ENCODE results near the gene TUBGCP3. TPM values are rescaled to one million over a fixed set of nuclear protein-coding genes. Genes with fewer than 3 reads are reported as not detected.

The TUBGCP3 gene
- total RNA-seq, 1 experiment from 2014 or later = 37.3 TPM

GRCh38 chr13:112592647-112593046, 4.7 kb upstream of the TUBGCP3 start:
- Histone ChIP-seq H3K9ac (ENCODE audit: extremely low read depth, insufficient read length, low read length) (no peak overlapping the region), H3T11ph (ENCODE audit: low read length) (no peak overlapping the region), H3K4me1 (ENCODE audit: insufficient read depth, low read length) (no peaks in the 10 kb centered on the region), H2AFZ (ENCODE audit: low read length) (no peak overlapping the region), H3K4ac (ENCODE audit: low read depth, low read length) (no peak overlapping the region), H2BK5ac (ENCODE audit: insufficient read length, low read length) (no peak overlapping the region), H3K23me2 (ENCODE audit: insufficient read length, low read depth, low read length, poor library complexity, severe bottlenecking) (peaks cover 5% of the 10 kb centered on the region), H4K8ac (replicated peaks; ENCODE audit: insufficient read length, low read depth, low read length) (no peak overlapping the region), H2AK5ac (ENCODE audit: insufficient read length, low read length) (no peak overlapping the region), H2BK20ac (ENCODE audit: low read depth, low read length, poor library complexity, severe bottlenecking) (no peak overlapping the region), H4K91ac (ENCODE audit: insufficient read length, low read depth, low read length) (no peak overlapping the region), H2BK12ac (ENCODE audit: insufficient read length, low read depth, low read length) (no peak overlapping the region), H2BK15ac (ENCODE audit: low read depth, low read length) (no peak overlapping the region), H3K18ac (ENCODE audit: insufficient read length, low read depth, low read length) (no peak overlapping the region), H3K23ac (ENCODE audit: insufficient read length, low read depth, low read length) (no peak overlapping the region), H3K56ac (ENCODE audit: insufficient read length, low read depth, low read length) (no peak overlapping the region), H3K27me3 (ENCODE audit: insufficient read depth, low read length) (no peaks in the 10 kb centered on the region), H3K79me1 (ENCODE audit: insufficient read depth, low read depth, low read length, poor library complexity, severe bottlenecking) (no peaks in the 10 kb centered on the region), H2BK120ac (ENCODE audit: low read depth, low read length, poor library complexity, severe bottlenecking) (no peak overlapping the region), H3K79me2 (ENCODE audit: insufficient read depth, low read length) (no peaks in the 10 kb centered on the region), H3K9me3 (ENCODE audit: control insufficient read depth, low read depth, low read length) (no peaks in the 10 kb centered on the region), H4K20me1 (ENCODE audit: control insufficient read depth, insufficient read depth, insufficient read length) (no peaks in the 10 kb centered on the region), H3K27ac (ENCODE audit: insufficient read length, low read depth, low read length) (no peak overlapping the region), H3K14ac (ENCODE audit: insufficient read depth, low read length) (no peak overlapping the region), H3K4me2 (ENCODE audit: insufficient read depth, insufficient read length, low read length) (no peak overlapping the region), H4K5ac (ENCODE audit: insufficient read length, low read depth, low read length) (no peak overlapping the region)
- peaks cover 0 to 5% (median 5%) of the 10 kb centered on the region in 3 experiments; a peak in 4 of 7 replicates for H3K36me3 Mint-ChIP-seq (ENCODE audit: insufficient read depth in 1 of 3, low read depth in 3 of 3)
- H3K4me1 Mint-ChIP-seq = peaks cover 2 to 5% of the 10 kb centered on the region in 2 experiments
- no peak overlapping the region for H3K27ac Mint-ChIP-seq
- DNase-seq = no peak
- H3K9me3 Mint-ChIP-seq = peaks cover 0 to 1% of the 10 kb centered on the region in 2 experiments; a peak in 2 of 5 replicates
- peaks cover 45% of the 10 kb centered on the region for H3K27me3 Mint-ChIP-seq (ENCODE audit: low read depth)
- WGBS (ENCODE audit: extremely low coverage, insufficient read length, low lambda C conversion rate) = no CpG with 5 or more reads among the region's 7 CpGs
- TF ChIP-seq CTCF (conservative IDR thresholded peaks at IDR 0.05) = no peak
- H3K4me3 Mint-ChIP-seq = no peak overlapping the region

All from H9 (cell line).